Aorta (tissue), 5 donors: ENCODE measurements around the gene GALNT18. TPM values are rescaled to one million over a fixed set of nuclear protein-coding genes. Genes with fewer than 3 reads are reported as not detected.

Experiments
- ATAC-seq: fragments of 200-7000 bp; cut with Tn5 transposase; one replicate; pipeline ENCODE4 v1.9.1; 2022; ENCODE audit warnings: moderate library complexity; ENCODE audit not compliant: low FRiP score
- DNase-seq, 2 donors: peaks; one replicate each; pipeline ENCODE4 v3.0.0-alpha.2; 2020
- H3K27ac ChIP-seq, 2 donors: one replicate each; pipeline ENCODE4 v1.5.1; 2013; ENCODE audit warnings: low read length in 2 of 2, mild to moderate bottlenecking in 2 of 2, moderate library complexity in 2 of 2, control low read depth in 1 of 2, inconsistent platforms in 1 of 2, low read depth in 1 of 2
- H3K27me3 ChIP-seq, 2 donors: one replicate each; pipeline ENCODE4 v1.6.1; 2013; ENCODE audit warnings: control low read depth in 1 of 2, low read length in 1 of 2, mild to moderate bottlenecking in 1 of 2, moderate library complexity in 1 of 2; ENCODE audit not compliant: insufficient read depth in 2 of 2, control insufficient read depth in 1 of 2
- H3K36me3 ChIP-seq, 2 donors: one replicate each; pipeline ENCODE4 v1.6.1; 2013; ENCODE audit warnings: control low read depth in 1 of 2, low read length in 1 of 2, mild to moderate bottlenecking in 1 of 2; ENCODE audit not compliant: insufficient read depth in 2 of 2, control insufficient read depth in 1 of 2
- H3K4me1 ChIP-seq, 2 donors: one replicate each; pipeline ENCODE4 v1.6.1; 2013; ENCODE audit warnings: low read length in 2 of 2, control low read depth in 1 of 2, mild to moderate bottlenecking in 1 of 2, moderate library complexity in 1 of 2; ENCODE audit not compliant: insufficient read depth in 2 of 2, control insufficient read depth in 1 of 2
- H3K4me3 ChIP-seq, 2 donors: one replicate each; pipeline ENCODE4 v1.5.1; 2013; ENCODE audit warnings: low read length in 2 of 2, control low read depth in 1 of 2, mild to moderate bottlenecking in 1 of 2
- H3K9me3 ChIP-seq: one replicate; pipeline ENCODE4 v1.6.1; 2013; ENCODE audit warnings: mild to moderate bottlenecking, low read length; ENCODE audit not compliant: control insufficient read depth
- WGBS, 2 donors: extraction: QIAGEN DNeasy Blood & Tissue Kit; methylation state at CpG; one replicate each; pipeline ENCODE4 v1.1.7; 2013; 5-methylcytosine and 5-hydroxymethylcytosine counted together
- intact Hi-C, 2 donors: fragments of 100-400 bp; cut with DNase I; formaldehyde crosslinking; loops; one replicate each; pipeline versions ENCODE4 v1.14.2 to v1.15.0; 2022
- polyA plus RNA-seq, 2 donors: library from polyadenylated mRNA; stranded (reverse); fragments of 200-250 nt; gene quantifications; one replicate each; pipeline ENCODE4 v1.2.3, GENCODE V29; 2013
- total RNA-seq, 2 donors: library from RNA; stranded (reverse); fragmentation: NEBNext Ultra II Directional; extraction: Animal tissue kit (Norgen Biotek cat#: 25700); gene quantifications; one replicate each; pipeline ENCODE4 v1.2.1, GENCODE V29; 2021
- donor health status: healthy with polysubstance abuse.
- donor health status: Bipolar disorder and iron deficiency.
- donor health status: DM: no; HTN: no; CAD: no.
- donor health status: DM: no; HTN: no; CAD: no.
- donor health status: DM: yes; HTN: yes; CAD: no.

Gene GALNT18
- total and polyA plus RNA-seq, 4 donors: 5.3 to 60.6 (median 21.4) TPM

GRCh38 chr11:11382858-11383532, 238.8 kb downstream of the GALNT18 start:
- no peak for ATAC-seq

GRCh38 chr11:11381471-11382105, 240.2 kb downstream of the GALNT18 start:
- ATAC-seq: no peak
- Histone ChIP-seq H3K36me3 (peaks cover 0 to 2% of the 10 kb centered on the region in 2 donors), H3K27me3 (no peaks in the 10 kb centered on the region), H3K27ac (no peak overlapping the region), H3K4me3 (no peak overlapping the region), H3K4me1 (no peaks in the 10 kb centered on the region), H3K9me3 (no peaks in the 10 kb centered on the region)
- no peak for DNase-seq
- 89% methylated on average over 6 of the region's 6 CpGs for WGBS, 2 donors
- intact Hi-C loops: no loop called here

More at GRCh38 chr11:11382858-11383532, 238.8 kb downstream of the GALNT18 start:
- intact Hi-C loops: no loop called here
- H3K4me1 ChIP-seq: no peaks in the 10 kb centered on the region
- DNase-seq: no peak
- WGBS, 2 donors: 67 to 68% methylated on average over 7 of the region's 7 CpGs
- H3K27ac ChIP-seq: no peak overlapping the region
- no peaks in the 10 kb centered on the region for H3K27me3 ChIP-seq
- H3K36me3 ChIP-seq: no peaks in the 10 kb centered on the region
- H3K9me3 ChIP-seq: no peaks in the 10 kb centered on the region
- H3K4me3 ChIP-seq: no peak overlapping the region

GRCh38 chr11:11380883-11381282, 240.9 kb downstream of the GALNT18 start:
- intact Hi-C loops: no loop called here
- peaks cover 0 to 2% of the 10 kb centered on the region in 2 donors for H3K36me3 ChIP-seq
- DNase-seq (no peak), ATAC-seq (no peak)
- no peaks in the 10 kb centered on the region for H3K27me3 ChIP-seq
- H3K9me3 ChIP-seq: no peaks in the 10 kb centered on the region
- H3K4me1 ChIP-seq: no peaks in the 10 kb centered on the region
- no peak overlapping the region for H3K27ac ChIP-seq
- no peak overlapping the region for H3K4me3 ChIP-seq
- WGBS, 2 donors: 43 to 52% methylated on average over 3 of the region's 3 CpGs

- ATAC-seq (no peak), DNase-seq (no peak)
- Histone ChIP-seq H3K9me3 (no peaks in the 10 kb centered on the region), H3K36me3 (peaks cover 0 to 3% of the 10 kb centered on the region in 2 donors), H3K27me3 (no peaks in the 10 kb centered on the region), H3K27ac (no peak overlapping the region), H3K4me1 (no peaks in the 10 kb centered on the region), H3K4me3 (no peak overlapping the region)
- WGBS, 2 donors: 97% methylated on average over 2 of the region's 2 CpGs
- intact Hi-C loops: no loop called here
Observed at GRCh38 chr11:11380340-11380739, 241.5 kb downstream of the GALNT18 start.

GRCh38 chr11:11379661-11380060, 242.1 kb downstream of the GALNT18 start:
- peaks cover 0 to 3% of the 10 kb centered on the region in 2 donors for H3K36me3 ChIP-seq
- H3K4me3 ChIP-seq: no peak overlapping the region
- WGBS, 2 donors: 95 to 96% methylated on average over 3 of the region's 3 CpGs
- no peaks in the 10 kb centered on the region for H3K4me1 ChIP-seq
- H3K27ac ChIP-seq: no peak overlapping the region
- intact Hi-C loops: no loop called here
- no peaks in the 10 kb centered on the region for H3K9me3 ChIP-seq
- no peaks in the 10 kb centered on the region for H3K27me3 ChIP-seq
- ATAC-seq (no peak), DNase-seq (no peak)

GRCh38 chr11:11378184-11378940, 243.4 kb downstream of the GALNT18 start:
- intact Hi-C loops: no loop called here
- Histone ChIP-seq H3K27me3 (no peaks in the 10 kb centered on the region), H3K36me3 (peaks cover 0 to 4% of the 10 kb centered on the region in 2 donors), H3K27ac (no peak overlapping the region), H3K9me3 (no peaks in the 10 kb centered on the region), H3K4me1 (no peaks in the 10 kb centered on the region), H3K4me3 (no peak overlapping the region)
- DNase-seq (no peak), ATAC-seq (no peak)
- 84 to 89% methylated on average over 8 of the region's 8 CpGs for whole genome bisulfite sequencing, 2 donors

GRCh38 chr11:11374358-11375148, 247.3 kb downstream of the GALNT18 start:
- Histone ChIP-seq H3K4me3 (no peak overlapping the region), H3K9me3 (no peaks in the 10 kb centered on the region), H3K27ac (no peak overlapping the region), H3K27me3 (no peaks in the 10 kb centered on the region), H3K4me1 (peaks cover 0 to 2% of the 10 kb centered on the region in 2 donors), H3K36me3 (peaks cover 0 to 4% of the 10 kb centered on the region in 2 donors)
- no peak for ATAC-seq
- intact Hi-C loops: no loop called here
- 75 to 76% methylated on average over 7 of the region's 7 CpGs for WGBS, 2 donors
- DNase-seq: no peak

- Histone ChIP-seq H3K27ac (no peak overlapping the region), H3K4me3 (no peak overlapping the region), H3K9me3 (no peaks in the 10 kb centered on the region), H3K36me3 (peaks cover 0 to 6% of the 10 kb centered on the region in 2 donors), H3K4me1 (peaks cover 0 to 2% of the 10 kb centered on the region in 2 donors), H3K27me3 (no peaks in the 10 kb centered on the region)
- intact Hi-C loops: no loop called here
- WGBS, 2 donors: 80 to 86% methylated on average over 5 of the region's 5 CpGs
- DNase-seq (no peak), ATAC-seq (no peak)
Observed at GRCh38 chr11:11373934-11374333, 247.9 kb downstream of the GALNT18 start.
